ENCODE results near the gene MIER2. TPM values are rescaled to one million over a fixed set of nuclear protein-coding genes. Genes with fewer than 3 reads are reported as not detected.

The MIER2 gene
- total RNA-seq, 2 donors from 2014 or later: 15.2 to 22.4 TPM

- H3K27me3 ChIP-seq: peaks cover 0 to 23% of the 10 kb centered on the region in 2 donors
- no peak overlapping the region for H3K4me3 ChIP-seq
- no peak for TF ChIP-seq CTCF (IDR thresholded peaks at IDR 0.05)
- no peak overlapping the region for H3K27ac ChIP-seq
- peaks cover 0 to 39% of the 10 kb centered on the region in 2 donors for H3K4me1 ChIP-seq
- no peak for DNase-seq (ENCODE audit: low spot score)
- H3K9me3 ChIP-seq: no peaks in the 10 kb centered on the region
- no peaks in the 10 kb centered on the region for H3K36me3 ChIP-seq
Measured at GRCh38 chr19:292281-292884, 52.2 kb downstream of the MIER2 start.

GRCh38 chr19:291561-292280 lies 52.9 kb downstream of the MIER2 start:
- H3K9me3 ChIP-seq: no peaks in the 10 kb centered on the region
- H3K36me3 ChIP-seq: no peaks in the 10 kb centered on the region
- H3K4me1 ChIP-seq: peaks cover 0 to 39% of the 10 kb centered on the region in 2 donors
- peaks cover 0 to 23% of the 10 kb centered on the region in 2 donors for H3K27me3 ChIP-seq
- TF ChIP-seq CTCF (IDR thresholded peaks at IDR 0.05): no peak
- DNase-seq (ENCODE audit: low spot score): no peak
- no peak overlapping the region for H3K27ac ChIP-seq
- H3K4me3 ChIP-seq: peak overlapping the region in 1 of 2 donors; percentile 33

GRCh38 chr19:291006-291521 lies 53.5 kb downstream of the MIER2 start, which contains the start of gene PLPP2:
TSS of gene PLPP2 (minus strand) at chr19:291403. CDS start at chr19:291336, 67 bp downstream.
- Histone ChIP-seq H3K4me1 (peaks cover 0 to 37% of the 10 kb centered on the region in 2 donors), H3K27ac (no peak within 1 kb of the TSS), H3K9me3 (no peaks in the 10 kb centered on the region), H3K27me3 (peaks cover 0 to 23% of the 10 kb centered on the region in 2 donors), H3K36me3 (no peaks in the 10 kb centered on the region), H3K4me3 (peak within 1 kb of the TSS; percentile 11 to 45)
- TF ChIP-seq CTCF (IDR thresholded peaks at IDR 0.05): no peak
- no peak for DNase-seq (ENCODE audit: low spot score)

- no peak for TF ChIP-seq CTCF (IDR thresholded peaks at IDR 0.05)
- Histone ChIP-seq H3K9me3 (no peaks in the 10 kb centered on the region), H3K27me3 (peaks cover 0 to 23% of the 10 kb centered on the region in 2 donors), H3K4me1 (peaks cover 0 to 31% of the 10 kb centered on the region in 2 donors), H3K36me3 (no peaks in the 10 kb centered on the region), H3K27ac (no peak overlapping the region), H3K4me3 (peak overlapping the region; percentile 11 to 45)
- no peak for DNase-seq (ENCODE audit: low spot score)
Measured at GRCh38 chr19:290372-291005, 54.1 kb downstream of the MIER2 start.

GRCh38 chr19:289651-290371 lies 54.8 kb downstream of the MIER2 start:
- Histone ChIP-seq H3K4me3 (no peak overlapping the region), H3K4me1 (peaks cover 0 to 25% of the 10 kb centered on the region in 2 donors), H3K27me3 (peaks cover 0 to 23% of the 10 kb centered on the region in 2 donors), H3K9me3 (no peaks in the 10 kb centered on the region), H3K27ac (no peak overlapping the region), H3K36me3 (no peaks in the 10 kb centered on the region)
- DNase-seq (ENCODE audit: low spot score): no peak
- no peak for TF ChIP-seq CTCF (IDR thresholded peaks at IDR 0.05)

All from right atrium auricular region (tissue), 2 donors.